Upper lobe of left lung (tissue), 6 donors: ENCODE results near the gene NGEF. TPM values are rescaled to one million over a fixed set of nuclear protein-coding genes. Genes with fewer than 3 reads are reported as not detected.
"Not testable (repeated sequence)": the region's sequence is repeated elsewhere in the genome, so short reads cannot be mapped to it uniquely, and the experiment has no call there.

Experiments
- ATAC-seq, 2 donors: fragments of 200-7000 bp; cut with Tn5 transposase; one replicate each; pipeline ENCODE4 v1.9.1; 2022; ENCODE audit warnings: mild to moderate bottlenecking in 2 of 2, moderate library complexity in 2 of 2; ENCODE audit not compliant: low FRiP score in 2 of 2
- DNase-seq, 2 donors: peaks; one replicate each; pipeline ENCODE4 v3.0.0-alpha.2; 2019 to 2020
- H3K27ac ChIP-seq, 4 donors: fragments of 200-600 bp; sonication (generic); one replicate each; pipeline ENCODE4 v1.5.1; 2016 to 2019
- H3K27me3 ChIP-seq, 4 donors: fragments of 200-600 bp; sonication (generic); one replicate each; pipeline ENCODE4 v1.5.1; 2017 to 2019
- H3K36me3 ChIP-seq, 4 donors: fragments of 200-600 bp; sonication (generic); one replicate each; pipeline ENCODE4 v1.5.1; 2016 to 2019
- H3K4me1 ChIP-seq, 4 donors: fragments of 200-600 bp; sonication (generic); one replicate each; pipeline ENCODE4 v1.5.1; 2018 to 2019
- H3K4me3 ChIP-seq, 4 donors: fragments of 200-600 bp; sonication (generic); one replicate each; pipeline ENCODE4 v1.5.1; 2017 to 2019; ENCODE audit warnings: mild to moderate bottlenecking in 2 of 4, moderate library complexity in 1 of 4
- H3K9me3 ChIP-seq, 4 donors: fragments of 200-600 bp; sonication (generic); one replicate each; pipeline ENCODE4 v1.5.1; 2018 to 2019
- EP300 ChIP-seq, 4 donors: sonication (generic); formaldehyde crosslinking; IDR thresholded peaks; one replicate each; pipeline ENCODE4 v1.5.1; 2017; ENCODE audit warnings: antibody characterized with exemption in 4 of 4, control low read depth in 2 of 4
- POLR2A ChIP-seq, 4 donors: fragments of 450-650 bp; IDR thresholded peaks; one replicate each; pipeline ENCODE4 v1.5.1; 2016 to 2017; ENCODE audit warnings: antibody characterized with exemption in 4 of 4, mild to moderate bottlenecking in 2 of 4
- POLR2AphosphoS5 ChIP-seq, 2 donors: sonication (generic); formaldehyde crosslinking; IDR thresholded peaks; one replicate each; pipeline ENCODE4 v1.5.1; 2017; ENCODE audit warnings: antibody characterized with exemption in 2 of 2
- WGBS, 2 donors: methylation state at CpG; one replicate each; pipeline ENCODE4 v1.1.5; 2017 to 2018; 5-methylcytosine and 5-hydroxymethylcytosine counted together
- total RNA-seq, 6 donors: library from RNA; depleted of rRNA in 4 of 6; stranded (reverse); fragments of >200 nt in 4 of 6; gene quantifications; one replicate each; pipeline versions ENCODE4 v1.1.0 to v1.2.1, GENCODE V29; 2016 to 2021
- TF ChIP-seq, protein P1 (sequence below), 6 experiments: fragments of 450-650 bp in 4 of 6; fragments of 200-600 bp in 2 of 6; sonication (generic) in 2 of 6; IDR thresholded peaks; one replicate each; pipeline ENCODE4 v1.5.1; 2016 to 2019; ENCODE audit warnings: antibody characterized with exemption in 6 of 6
- donor health status: DM: no; HTN: no; CAD: no; lungs with moderate emphysema.
- donor health status: DM: no; HTN: yes; CAD: no; lungs with severe emphysema.

The NGEF gene
- total RNA-seq, 6 donors from 2014 or later, result 0.29 to 6.3 (median 0.98) TPM; not detected in 1

DNA sequence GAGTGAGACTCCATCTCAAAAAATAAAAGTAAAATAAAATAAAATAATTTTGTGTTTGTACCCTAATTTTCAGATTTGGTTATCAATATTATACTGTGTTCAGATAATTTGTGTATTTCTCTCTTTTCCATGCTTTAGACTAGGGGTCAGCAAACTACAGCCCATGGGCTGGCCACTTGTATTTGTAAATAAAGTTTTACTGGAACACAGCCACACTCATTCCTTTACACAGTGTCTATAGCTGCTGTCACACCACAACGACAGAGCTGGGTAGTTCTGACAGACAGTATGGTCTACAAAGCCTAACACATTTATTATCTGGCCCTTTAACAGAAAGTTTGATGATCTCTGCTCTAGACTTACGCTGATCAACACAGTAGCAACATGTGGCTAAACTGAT lies 99.2 kb downstream of the NGEF start:
- WGBS, 2 donors, result 61 to 75% methylated on average over 2 of the region's 2 CpGs
- H3K27me3 ChIP-seq, result no peaks in the 10 kb centered on the region
- TF ChIP-seq POLR2AphosphoS5 (IDR thresholded peaks at IDR 0.05), result no peak
- DNase-seq (no peak), ATAC-seq (no peak)
- peaks cover 0 to 9% (median 5%) of the 10 kb centered on the region in 4 donors for H3K9me3 ChIP-seq
- no peaks in the 10 kb centered on the region for H3K36me3 ChIP-seq
- no peak overlapping the region for H3K27ac ChIP-seq
- no peaks in the 10 kb centered on the region for H3K4me1 ChIP-seq
- H3K4me3 ChIP-seq, result no peak overlapping the region

DNA sequence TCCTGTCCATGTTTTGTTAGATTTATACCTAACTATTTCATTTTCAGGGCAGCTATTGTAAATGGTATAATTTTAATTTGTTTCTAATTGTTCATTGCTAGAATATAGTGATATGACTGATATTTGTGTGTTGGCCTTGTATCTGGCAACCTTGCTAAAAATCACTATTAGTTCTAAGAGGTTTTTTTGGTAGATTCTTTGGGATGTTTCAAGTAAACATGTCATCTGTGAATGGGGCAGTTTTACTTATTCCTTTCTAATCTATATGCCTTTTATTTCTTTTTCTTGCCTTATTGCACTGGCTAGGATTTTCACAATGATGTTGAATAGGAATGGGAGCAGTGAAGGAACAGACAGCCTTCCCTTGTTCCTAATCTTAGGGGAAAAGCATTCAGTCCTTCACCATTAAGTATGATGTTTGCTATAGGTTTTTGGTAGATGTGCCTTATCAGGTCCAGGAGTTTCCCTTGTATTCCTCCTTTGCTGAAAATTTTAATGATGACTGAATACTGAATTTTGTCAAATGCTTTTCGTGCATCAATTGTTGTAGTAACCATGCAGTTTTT lies 101.3 kb downstream of the NGEF start:
- Histone ChIP-seq H3K4me1 (no peaks in the 10 kb centered on the region), H3K4me3 (no peak overlapping the region), H3K36me3 (no peaks in the 10 kb centered on the region), H3K27me3 (no peaks in the 10 kb centered on the region), H3K9me3 (peaks cover 0 to 9% (median 5%) of the 10 kb centered on the region in 4 donors), H3K27ac (no peak overlapping the region)
- DNase-seq (no peak), ATAC-seq (no peak)
- WGBS, 2 donors, result 43 to 63% methylated on average over 1 of the region's 1 CpG
- no peak for TF ChIP-seq POLR2AphosphoS5 (IDR thresholded peaks at IDR 0.05)
- no peak for TF ChIP-seq POLR2A (IDR thresholded peaks at IDR 0.05)
- no peak for TF ChIP-seq EP300 (IDR thresholded peaks at IDR 0.05)
- TF ChIP-seq, protein P1, sequence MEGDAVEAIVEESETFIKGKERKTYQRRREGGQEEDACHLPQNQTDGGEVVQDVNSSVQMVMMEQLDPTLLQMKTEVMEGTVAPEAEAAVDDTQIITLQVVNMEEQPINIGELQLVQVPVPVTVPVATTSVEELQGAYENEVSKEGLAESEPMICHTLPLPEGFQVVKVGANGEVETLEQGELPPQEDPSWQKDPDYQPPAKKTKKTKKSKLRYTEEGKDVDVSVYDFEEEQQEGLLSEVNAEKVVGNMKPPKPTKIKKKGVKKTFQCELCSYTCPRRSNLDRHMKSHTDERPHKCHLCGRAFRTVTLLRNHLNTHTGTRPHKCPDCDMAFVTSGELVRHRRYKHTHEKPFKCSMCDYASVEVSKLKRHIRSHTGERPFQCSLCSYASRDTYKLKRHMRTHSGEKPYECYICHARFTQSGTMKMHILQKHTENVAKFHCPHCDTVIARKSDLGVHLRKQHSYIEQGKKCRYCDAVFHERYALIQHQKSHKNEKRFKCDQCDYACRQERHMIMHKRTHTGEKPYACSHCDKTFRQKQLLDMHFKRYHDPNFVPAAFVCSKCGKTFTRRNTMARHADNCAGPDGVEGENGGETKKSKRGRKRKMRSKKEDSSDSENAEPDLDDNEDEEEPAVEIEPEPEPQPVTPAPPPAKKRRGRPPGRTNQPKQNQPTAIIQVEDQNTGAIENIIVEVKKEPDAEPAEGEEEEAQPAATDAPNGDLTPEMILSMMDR (IDR thresholded peaks at IDR 0.05), result no peak

DNA sequence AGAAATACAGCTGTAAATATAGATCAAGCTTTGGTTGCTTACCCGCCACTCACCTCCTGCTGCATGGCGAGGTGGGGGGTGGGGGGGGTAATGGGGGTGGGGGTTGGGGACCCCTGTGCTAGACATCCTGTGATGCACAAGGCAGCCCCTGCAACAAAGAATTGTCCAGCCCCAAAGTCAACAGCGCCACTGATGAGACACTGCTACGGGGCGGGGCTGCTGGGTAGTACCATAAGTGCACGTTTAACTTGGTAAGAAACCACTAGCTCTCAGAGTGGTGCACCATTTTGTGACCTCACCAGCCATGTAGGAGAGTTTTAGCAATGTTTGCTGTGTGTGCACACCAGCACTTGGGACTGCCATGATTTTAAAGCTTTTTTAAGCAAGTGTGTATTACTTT lies 102.7 kb downstream of the NGEF start:
- peaks cover 0 to 9% (median 5%) of the 10 kb centered on the region in 4 donors for H3K9me3 ChIP-seq

DNA sequence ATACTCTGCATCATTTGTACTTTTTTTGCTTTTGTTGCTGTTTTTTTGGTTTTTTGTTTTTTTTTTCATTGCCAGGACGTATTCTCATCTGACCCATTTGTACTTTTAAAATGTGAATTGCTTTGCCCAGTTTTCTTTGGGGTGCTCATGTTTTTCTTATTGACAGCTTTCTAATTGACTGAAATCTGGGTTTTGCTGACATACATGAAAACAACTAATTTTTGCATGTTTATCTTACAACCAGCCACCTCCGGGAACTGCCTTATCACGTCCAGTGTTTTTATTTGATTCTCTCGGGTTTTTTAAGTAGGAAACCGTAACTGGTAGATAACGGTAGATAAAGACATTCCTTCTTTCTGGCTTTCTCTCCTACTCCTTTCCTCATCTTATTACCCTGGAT lies 104.4 kb downstream of the NGEF start:
- TF ChIP-seq EP300 (IDR thresholded peaks at IDR 0.05) (no peak), POLR2AphosphoS5 (IDR thresholded peaks at IDR 0.05) (no peak), POLR2A (IDR thresholded peaks at IDR 0.05) (no peak)
- TF ChIP-seq, protein P1 (IDR thresholded peaks at IDR 0.05), result no peak
- H3K27ac ChIP-seq, result no peak overlapping the region
- 49 to 56% methylated on average over 6 of the region's 6 CpGs for WGBS, 2 donors
- no peaks in the 10 kb centered on the region for H3K4me1 ChIP-seq
- peaks cover 0 to 9% (median 5%) of the 10 kb centered on the region in 4 donors for H3K9me3 ChIP-seq
- H3K27me3 ChIP-seq, result no peaks in the 10 kb centered on the region
- H3K4me3 ChIP-seq, result no peak overlapping the region
- no peak for DNase-seq
- ATAC-seq, result no peak
- no peaks in the 10 kb centered on the region for H3K36me3 ChIP-seq

More for the DNA sequence above, 102.7 kb downstream of the NGEF start:
- no peaks in the 10 kb centered on the region for H3K36me3 ChIP-seq
- H3K4me1 ChIP-seq, result no peaks in the 10 kb centered on the region
- WGBS, 2 donors, result 91 to 94% methylated on average over 4 to 6 of the region's 6 CpGs
- no peak overlapping the region for H3K4me3 ChIP-seq
- no peaks in the 10 kb centered on the region for H3K27me3 ChIP-seq
- DNase-seq (no peak), ATAC-seq (no peak)
- no peak overlapping the region for H3K27ac ChIP-seq
- TF ChIP-seq, protein P1 (IDR thresholded peaks at IDR 0.05), result no peak
- TF ChIP-seq POLR2A (IDR thresholded peaks at IDR 0.05) (no peak), POLR2AphosphoS5 (IDR thresholded peaks at IDR 0.05) (no peak), EP300 (IDR thresholded peaks at IDR 0.05) (no peak)

DNA sequence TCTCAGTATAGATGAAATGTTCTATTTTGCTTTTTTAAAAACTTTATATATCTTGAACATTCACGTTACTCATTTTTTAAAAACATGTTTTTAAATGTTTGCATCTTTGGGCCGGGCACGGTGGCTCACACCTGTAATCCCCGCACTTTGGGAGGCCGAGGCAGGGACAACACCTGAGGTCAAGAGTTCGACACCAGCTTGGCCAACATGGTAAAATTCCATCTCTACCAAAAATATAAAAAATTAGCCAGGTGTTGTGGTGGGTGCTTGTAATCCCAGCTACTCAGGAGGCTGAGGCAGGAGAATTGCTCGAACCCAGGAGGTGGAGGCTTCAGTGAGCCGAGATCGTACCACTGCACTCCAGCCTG lies 105.4 kb downstream of the NGEF start:
- not testable (repeated sequence) for H3K27ac ChIP-seq, H3K36me3 ChIP-seq, H3K9me3 ChIP-seq, H3K27me3 ChIP-seq, DNase-seq, H3K4me3 ChIP-seq, ATAC-seq, H3K4me1 ChIP-seq
- 94% methylated on average over 9 of the region's 9 CpGs for WGBS, 2 donors

DNA sequence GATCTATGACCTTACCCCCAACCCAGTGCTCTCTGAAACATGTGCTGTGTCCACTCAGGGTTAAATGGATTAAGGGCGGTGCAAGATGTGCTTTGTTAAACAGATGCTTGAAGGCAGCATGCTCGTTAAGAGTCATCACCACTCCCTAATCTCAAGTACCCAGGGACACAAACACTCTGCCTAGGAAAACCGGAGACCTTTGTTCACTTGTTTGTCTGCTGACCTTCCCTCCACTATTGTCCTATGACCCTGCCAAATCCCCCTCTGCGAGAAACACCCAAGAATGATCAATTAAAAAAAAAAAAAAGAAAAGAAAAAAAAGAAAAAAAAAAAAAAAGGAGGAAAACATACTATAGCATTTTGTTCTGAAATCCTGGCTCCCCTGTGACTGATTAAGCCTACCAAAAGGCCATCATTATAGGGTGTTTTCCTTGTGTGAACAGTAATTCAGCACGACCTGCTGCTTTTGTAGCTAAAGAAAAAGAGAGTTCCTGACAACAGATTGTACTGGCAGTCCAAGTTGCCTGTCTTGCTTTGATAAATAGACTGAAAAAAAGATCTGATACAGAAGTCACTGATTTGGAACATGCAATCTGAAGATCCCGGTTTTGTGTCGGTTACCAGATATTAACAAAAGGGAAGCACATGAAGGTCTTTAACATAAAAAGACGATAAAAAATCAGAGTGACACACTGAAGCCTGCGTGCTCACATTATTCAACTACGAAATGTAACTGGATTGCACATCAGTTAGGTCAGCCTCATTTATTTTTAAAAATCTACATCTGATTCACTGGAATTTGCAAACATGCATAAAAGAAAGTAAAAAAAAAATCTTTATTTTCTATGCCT lies 106.0 kb downstream of the NGEF start:
- WGBS, 2 donors, result 55 to 60% methylated on average over 8 to 9 of the region's 10 CpGs
- ATAC-seq, H3K36me3 ChIP-seq: not testable (repeated sequence)

More for the DNA sequence above, 106.0 kb downstream of the NGEF start:
- not testable (repeated sequence) for H3K4me3 ChIP-seq, H3K27me3 ChIP-seq, H3K4me1 ChIP-seq, H3K9me3 ChIP-seq, DNase-seq, H3K27ac ChIP-seq
